Nephron progenitor cell (in vitro differentiated cells): ENCODE data around the gene LIPI.
"Not testable (repeated sequence)": the region's sequence is repeated elsewhere in the genome, so short reads cannot be mapped to it uniquely, and the experiment has no call there.

Source experiments
- DNase-seq: peaks from one replicate; pipeline ENCODE4 v3.0.0; 2021
- H3K27ac Mint-ChIP-seq: 2 replicates; pipeline ENCODE4 v1.8.0; 2021; ENCODE audit warnings: mild to moderate bottlenecking, moderate library complexity, mixed read lengths
- H3K27me3 Mint-ChIP-seq: 2 replicates; pipeline ENCODE4 v1.8.0; 2021; ENCODE audit warnings: mild to moderate bottlenecking, low read depth, mixed read lengths; ENCODE audit not compliant: poor library complexity
- H3K36me3 Mint-ChIP-seq: 2 replicates; pipeline ENCODE4 v1.8.0; 2021; ENCODE audit warnings: low read depth, mixed read lengths
- H3K4me1 Mint-ChIP-seq: 2 replicates; pipeline ENCODE4 v1.8.0; 2021; ENCODE audit warnings: mixed read lengths
- H3K4me3 Mint-ChIP-seq: 2 replicates; pipeline ENCODE4 v1.8.0; 2021; ENCODE audit warnings: mild to moderate bottlenecking, moderate library complexity, mixed read lengths
- H3K9me3 Mint-ChIP-seq: 2 replicates; pipeline ENCODE4 v1.8.0; 2021; ENCODE audit warnings: mild to moderate bottlenecking, moderate library complexity, mixed read lengths
- CTCF ChIP-seq: fragments of 200-600 bp; sonication (generic); IDR thresholded peaks from 2 replicates; pipeline ENCODE4 v1.5.0; 2021; ENCODE audit warnings: antibody characterized with exemption

The LIPI gene

GRCh38 chr21:14071902-14072734 is 138.6 kb downstream of the LIPI start:
- no peak overlapping the region for H3K4me3 Mint-ChIP-seq
- H3K36me3 Mint-ChIP-seq, result peaks cover 31% of the 10 kb centered on the region
- DNase-seq, result no peak
- H3K9me3 Mint-ChIP-seq, result peaks cover 50% of the 10 kb centered on the region
- H3K4me1 Mint-ChIP-seq, result no peaks in the 10 kb centered on the region
- no peak overlapping the region for H3K27ac Mint-ChIP-seq
- TF ChIP-seq CTCF, result no peak
- H3K27me3 Mint-ChIP-seq, result no peaks in the 10 kb centered on the region

GRCh38 chr21:14070968-14071367 is 139.8 kb downstream of the LIPI start:
- DNase-seq, result no peak
- no peak overlapping the region for H3K27ac Mint-ChIP-seq
- H3K36me3 Mint-ChIP-seq, result peaks cover 24% of the 10 kb centered on the region
- no peaks in the 10 kb centered on the region for H3K27me3 Mint-ChIP-seq
- no peak for TF ChIP-seq CTCF
- H3K4me1 Mint-ChIP-seq, result no peaks in the 10 kb centered on the region
- no peak overlapping the region for H3K4me3 Mint-ChIP-seq
- H3K9me3 Mint-ChIP-seq, result peaks cover 39% of the 10 kb centered on the region

GRCh38 chr21:14070049-14070893 is 140.5 kb downstream of the LIPI start:
- Mint-ChIP-seq H3K27ac (no peak overlapping the region), H3K4me1 (no peaks in the 10 kb centered on the region), H3K4me3 (no peak overlapping the region), H3K9me3 (peaks cover 32% of the 10 kb centered on the region), H3K27me3 (no peaks in the 10 kb centered on the region), H3K36me3 (peaks cover 17% of the 10 kb centered on the region)
- no peak for DNase-seq
- TF ChIP-seq CTCF, result no peak

- no peak overlapping the region for H3K4me3 Mint-ChIP-seq
- TF ChIP-seq CTCF, result no peak
These were observed 146.5 kb downstream of the LIPI start for GRCh38 chr21:14064296-14064645.

GRCh38 chr21:14063620-14064295 is 147.0 kb downstream of the LIPI start:
- DNase-seq, H3K27ac Mint-ChIP-seq, H3K27me3 Mint-ChIP-seq, H3K4me3 Mint-ChIP-seq, H3K4me1 Mint-ChIP-seq: not testable (repeated sequence)
- H3K9me3 Mint-ChIP-seq, result peaks cover 45% of the 10 kb centered on the region
- peaks cover 25% of the 10 kb centered on the region for H3K36me3 Mint-ChIP-seq

More at GRCh38 chr21:14064296-14064645, 146.5 kb downstream of the LIPI start:
- H3K27ac Mint-ChIP-seq, result no peak overlapping the region
- DNase-seq, result no peak
- H3K4me1 Mint-ChIP-seq, result no peaks in the 10 kb centered on the region
- no peaks in the 10 kb centered on the region for H3K27me3 Mint-ChIP-seq
- H3K36me3 Mint-ChIP-seq, result peaks cover 25% of the 10 kb centered on the region
- peaks cover 44% of the 10 kb centered on the region for H3K9me3 Mint-ChIP-seq

GRCh38 chr21:14062684-14063083 is 148.1 kb downstream of the LIPI start:
- H3K4me1 Mint-ChIP-seq, H3K27me3 Mint-ChIP-seq, H3K4me3 Mint-ChIP-seq, DNase-seq, H3K27ac Mint-ChIP-seq: not testable (repeated sequence)
- H3K9me3 Mint-ChIP-seq, result peaks cover 51% of the 10 kb centered on the region
- H3K36me3 Mint-ChIP-seq, result peaks cover 25% of the 10 kb centered on the region

GRCh38 chr21:14061820-14062219 is 148.9 kb downstream of the LIPI start:
- H3K27me3 Mint-ChIP-seq, H3K4me3 Mint-ChIP-seq, H3K27ac Mint-ChIP-seq, H3K4me1 Mint-ChIP-seq, DNase-seq: not testable (repeated sequence)
- H3K9me3 Mint-ChIP-seq, result peaks cover 57% of the 10 kb centered on the region
- H3K36me3 Mint-ChIP-seq, result peaks cover 25% of the 10 kb centered on the region

- H3K9me3 Mint-ChIP-seq, result peaks cover 66% of the 10 kb centered on the region
- not testable (repeated sequence) for H3K4me1 Mint-ChIP-seq, H3K4me3 Mint-ChIP-seq, H3K27ac Mint-ChIP-seq, DNase-seq, H3K27me3 Mint-ChIP-seq
- peaks cover 19% of the 10 kb centered on the region for H3K36me3 Mint-ChIP-seq
These were observed 151.6 kb downstream of the LIPI start for GRCh38 chr21:14058995-14059627.
